K562 treated with DMSO at 1 percent for 4 hours (cell line): ENCODE results near the gene ANAPC2. TPM values are rescaled to one million over a fixed set of nuclear protein-coding genes. Genes with fewer than 3 reads are reported as not detected.

ENCODE experiments used
- total RNA-seq: library from RNA; unstranded; fragments of 300-600 nt; gene quantifications from 2 replicates; pipeline ENCODE4 v1.2.3, GENCODE V29; 2022; ENCODE audit not compliant: insufficient read depth

Gene ANAPC2
- 32.5 and 40.5 TPM in 2 replicates for total RNA-seq

GRCh38 chr9:137188490-137189296 is at the start of gene ANAPC2, which contains the start of gene SSNA1:
ANAPC2 (minus strand) TSS chr9:137188560; CDS start chr9:137188532, 28 bp downstream.
SSNA1 (plus strand) TSS chr9:137188676; CDS start chr9:137188727, 51 bp downstream.

GRCh38 chr9:137230705-137231371 is 42.5 kb upstream of the ANAPC2 start, which contains the start of gene SLC34A3:
SLC34A3 (plus strand) TSS chr9:137230901; CDS start chr9:137231703, 802 bp downstream.

GRCh38 chr9:137227054-137227852 is 38.9 kb upstream of the ANAPC2 start, which contains the start of gene RNF224:
RNF224 (plus strand) TSS chr9:137227502; CDS start chr9:137228336, 834 bp downstream.

DNA sequence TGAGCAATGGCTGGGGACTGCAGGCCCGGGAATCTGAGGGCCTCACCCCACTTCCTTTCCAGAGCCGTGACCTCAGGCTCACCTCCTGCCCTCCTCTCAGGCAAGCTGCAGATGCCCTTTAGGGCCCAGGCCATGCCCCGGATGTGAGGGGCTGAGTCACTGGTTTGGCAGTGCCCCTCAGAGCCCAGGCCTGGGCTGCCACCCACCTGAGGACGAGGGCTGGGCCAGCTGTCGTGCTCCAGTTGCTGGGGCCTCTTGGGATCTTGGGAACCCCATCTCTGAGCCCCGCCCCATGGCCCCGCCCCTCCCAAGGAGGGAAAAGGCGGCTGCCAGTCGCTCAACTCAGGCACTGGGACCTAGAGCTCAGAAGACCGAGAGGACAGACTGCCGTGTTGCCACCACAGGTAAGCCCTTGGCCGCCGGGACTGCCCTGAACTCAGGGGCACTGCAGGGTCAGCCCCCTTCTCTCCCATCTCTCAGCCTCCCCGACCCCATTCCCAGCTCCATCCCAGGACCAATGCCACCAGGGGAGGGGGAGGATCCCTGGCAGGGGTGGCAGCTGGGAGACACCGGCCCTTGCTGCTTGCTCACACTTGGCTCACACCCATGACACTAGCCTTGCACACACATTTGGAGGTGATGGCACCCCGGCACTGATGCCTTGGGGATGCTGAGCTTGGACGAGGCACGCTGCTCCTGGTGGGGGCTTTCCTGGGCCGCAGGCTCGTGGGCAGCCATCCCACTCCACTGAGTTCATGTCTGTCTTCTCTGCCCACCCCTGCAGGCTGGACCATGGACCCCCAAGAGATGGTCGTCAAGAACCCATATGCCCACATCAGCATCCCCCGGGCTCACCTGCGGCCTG is 36.7 kb upstream of the ANAPC2 start, which contains the start of gene CYSRT1:
Gene CYSRT1, plus strand, starts transcription at position 345 of the 865 bp plus-strand sequence. Its CDS starts 448 bp downstream, at position 793.

DNA sequence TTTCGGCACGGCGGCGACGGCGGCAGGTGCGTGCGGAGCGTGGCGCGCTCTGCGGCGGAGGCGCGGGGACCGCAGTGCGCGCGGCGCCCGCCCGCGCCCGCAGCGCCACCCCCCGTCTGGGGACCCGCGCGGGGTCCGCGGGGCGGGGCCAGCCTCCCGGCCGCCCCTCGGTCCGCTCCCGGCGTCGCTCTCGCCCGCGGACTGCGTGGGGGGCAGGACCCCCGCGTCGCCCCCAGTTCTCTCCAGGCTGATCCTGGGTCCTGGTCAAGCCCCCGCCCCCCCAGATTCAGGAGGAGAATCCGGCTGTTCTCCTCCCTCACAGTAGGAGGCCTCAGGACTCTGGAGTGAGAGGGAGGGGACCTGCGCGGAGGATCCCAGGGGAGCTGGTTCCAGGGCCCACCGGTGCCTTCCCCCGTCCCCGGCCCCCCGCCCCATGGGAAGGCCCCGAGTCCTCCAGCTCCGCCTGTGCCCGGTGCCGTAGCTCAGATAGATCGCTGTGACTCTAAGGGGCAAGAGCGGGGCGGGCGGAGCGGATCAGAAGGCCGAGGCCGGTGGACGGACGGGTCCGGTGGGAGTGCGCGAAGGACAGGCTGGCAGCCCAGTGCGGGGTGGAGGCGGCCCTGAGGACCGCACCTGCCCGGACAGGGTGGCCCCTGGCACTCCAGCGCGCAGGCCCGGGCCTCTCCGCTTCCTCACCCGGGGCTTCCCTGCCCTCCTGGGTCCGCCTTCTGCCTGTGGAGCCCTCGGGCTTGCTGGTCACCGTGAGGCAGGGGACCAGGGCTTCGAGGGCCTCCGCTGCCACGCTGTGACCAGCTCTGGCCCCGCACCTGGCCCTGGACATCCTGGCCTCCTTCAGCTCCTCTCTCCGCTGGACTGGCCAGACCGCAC is 34.1 kb upstream of the ANAPC2 start, which contains the start of gene RNF208:
Gene RNF208, minus strand, starts transcription at position 51 of the 888 bp plus-strand sequence. CDS start 1,028 bp downstream, outside the sequence.

DNA sequence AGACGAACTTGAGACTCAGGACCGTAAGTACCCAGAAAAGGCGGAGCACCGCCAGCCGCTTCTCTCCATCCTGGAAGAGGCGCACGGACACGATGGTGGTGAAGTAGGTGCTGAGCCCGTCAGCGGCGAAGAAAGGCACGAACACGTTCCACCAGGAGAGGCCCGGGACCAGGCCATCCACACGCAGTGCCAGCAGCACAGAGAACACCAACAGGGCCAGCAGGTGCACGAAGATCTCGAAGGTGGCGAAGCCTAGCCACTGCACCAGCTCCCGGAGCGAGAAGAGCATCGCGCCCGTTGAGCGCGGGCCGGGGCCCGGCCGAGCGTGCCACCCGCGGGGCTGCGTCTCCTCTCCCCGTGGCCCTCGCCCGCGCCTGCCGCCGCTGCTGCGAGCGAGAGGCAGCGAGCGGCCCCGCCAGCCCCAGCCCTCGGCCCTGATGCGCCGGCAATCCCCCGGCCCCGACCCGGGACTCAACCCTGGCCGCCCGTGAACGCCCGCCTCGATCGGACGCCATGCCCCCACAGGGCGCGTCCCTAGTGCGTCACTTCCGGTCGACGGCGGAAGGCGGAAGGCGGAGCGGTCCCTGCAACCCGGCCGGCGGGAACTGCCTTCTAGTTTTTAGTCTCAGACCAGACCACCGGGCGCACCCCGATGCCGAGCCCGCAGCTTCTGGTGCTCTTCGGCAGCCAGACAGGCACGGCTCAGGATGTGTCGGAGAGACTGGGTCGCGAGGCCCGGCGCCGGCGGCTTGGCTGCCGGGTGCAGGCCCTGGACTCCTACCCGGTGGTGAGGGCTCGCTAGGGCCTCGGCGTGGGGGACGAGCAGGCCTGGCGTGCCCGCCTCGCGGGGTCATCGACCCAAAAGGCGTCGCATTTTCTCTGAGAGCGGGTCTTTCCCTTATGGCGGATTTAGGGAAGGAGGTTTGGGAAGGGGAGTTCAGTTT is 17.0 kb upstream of the ANAPC2 start, which contains the start of the genes NDOR1 and TMEM203:
Gene NDOR1, plus strand, starts transcription at position 575 of the 944 bp plus-strand sequence. Its CDS starts 78 bp downstream, at position 653.
Gene TMEM203, minus strand, starts transcription at position 523 of the 944 bp plus-strand sequence. Its CDS starts 234 bp downstream, at position 289.

DNA sequence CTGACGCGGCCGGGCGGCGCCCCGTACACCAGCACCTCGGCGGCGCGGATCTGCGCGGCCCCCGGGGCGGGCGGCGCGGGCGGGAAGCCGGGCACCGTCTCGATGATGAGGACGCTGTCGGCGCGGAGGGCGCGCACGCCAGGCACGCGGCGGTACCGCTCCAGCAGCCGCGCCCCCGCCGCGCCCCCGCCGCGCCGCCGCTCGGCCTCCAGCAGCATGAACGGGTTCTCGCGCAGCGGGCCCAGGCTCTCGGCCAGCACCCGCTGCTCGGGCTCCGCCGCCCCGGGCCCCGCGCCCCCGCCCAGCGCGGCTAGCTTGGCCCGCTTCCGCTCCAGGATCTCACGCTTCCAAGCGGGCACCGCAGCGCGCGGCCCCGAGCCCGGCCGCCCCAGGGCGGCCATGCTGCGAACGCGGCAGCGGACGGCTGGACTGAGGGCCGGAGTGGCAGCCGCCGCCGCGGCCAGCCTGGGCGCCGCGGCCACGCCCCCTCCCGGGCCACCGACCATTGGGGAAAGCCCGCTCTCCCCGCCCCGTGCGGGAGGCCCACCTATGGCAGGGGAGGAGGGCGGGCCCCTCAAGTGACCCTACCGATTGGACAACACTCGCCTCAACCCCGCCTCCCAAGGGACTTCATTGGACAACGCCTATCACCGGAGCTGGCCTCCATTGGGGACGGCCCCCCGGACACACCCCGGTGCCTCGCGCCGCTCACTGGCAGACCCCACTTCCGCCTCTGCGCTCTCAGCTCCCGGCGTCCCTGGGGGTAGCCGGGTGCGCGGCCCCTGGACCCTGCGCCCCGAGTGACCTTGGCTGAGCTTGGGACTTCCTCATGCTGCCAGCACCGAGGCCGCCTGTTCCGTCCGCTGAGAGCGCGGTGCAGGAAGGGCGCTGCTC is 12.2 kb upstream of the ANAPC2 start, which contains the start of gene TPRN:
Gene TPRN, minus strand, starts transcription at position 431 of the 894 bp plus-strand sequence. Its CDS starts 30 bp downstream, at position 401.

DNA sequence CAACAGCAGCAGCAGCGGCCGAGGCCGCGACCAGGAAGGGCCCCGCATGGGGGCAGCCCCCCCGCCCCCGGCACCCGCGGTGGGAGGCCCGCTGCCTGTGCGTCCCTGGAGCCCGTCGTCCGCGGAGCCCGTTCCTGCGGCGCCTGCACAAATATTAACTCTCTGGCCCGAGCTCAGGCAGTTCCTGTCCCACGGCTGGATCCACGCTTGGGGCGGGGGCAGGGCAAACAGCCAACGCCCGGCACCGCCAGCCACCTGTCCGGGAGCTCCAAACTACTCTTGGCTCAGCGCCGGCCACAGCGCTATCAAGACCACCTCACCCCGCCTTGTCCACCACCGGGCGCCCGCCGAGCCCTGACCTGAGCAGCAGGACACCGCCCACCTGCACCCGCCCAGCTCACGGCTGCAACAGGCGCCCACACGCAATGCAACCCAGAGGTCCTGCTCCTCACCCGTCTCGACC is 18.4 kb downstream of the ANAPC2 start, which contains the start of gene LRRC26:
Gene LRRC26, minus strand, starts transcription at position 156 of the 463 bp plus-strand sequence. Its CDS starts 108 bp downstream, at position 48.

GRCh38 chr9:137138722-137139467 is 49.5 kb downstream of the ANAPC2 start, which contains the start of gene GRIN1:
GRIN1 (plus strand) TSS chr9:137139154; CDS start chr9:137139487, 333 bp downstream.

Other genes with a start within 250 kb of the ANAPC2 start
- gene FBXW5, start 243.8 kb downstream of the ANAPC2 start, total RNA-seq: 148 and 151 TPM in 2 replicates
- gene C8G, start 243.3 kb downstream of the ANAPC2 start, total RNA-seq: not detected in 2 replicates
- not detected in 2 replicates for gene LCN12, start 236.3 kb downstream of the ANAPC2 start, total RNA-seq
- gene PTGDS, start 211.1 kb downstream of the ANAPC2 start, total RNA-seq: 6.1 and 15.4 TPM in 2 replicates
- gene LCNL1, start 205.6 kb downstream of the ANAPC2 start, total RNA-seq: not detected in 2 replicates
- gene PAXX, start 196.1 kb downstream of the ANAPC2 start, total RNA-seq: 89.0 and 89.2 TPM in 2 replicates
- gene CLIC3, start 192.0 kb downstream of the ANAPC2 start, total RNA-seq: 2.0 TPM in 1 of 2 replicates, not detected in the other
- 14.1 and 26.4 TPM in 2 replicates for gene ABCA2, start 160.3 kb downstream of the ANAPC2 start, total RNA-seq
- gene FUT7, start 156.5 kb downstream of the ANAPC2 start, total RNA-seq: not detected in 2 replicates
- 0.52 and 1.0 TPM in 2 replicates for gene NPDC1, start 142.4 kb downstream of the ANAPC2 start, total RNA-seq
- not detected in 2 replicates for gene ENTPD2, start 134.5 kb downstream of the ANAPC2 start, total RNA-seq
- gene SAPCD2, start 118.0 kb downstream of the ANAPC2 start, total RNA-seq: 27.1 and 30.1 TPM in 2 replicates
- 9.4 and 14.1 TPM in 2 replicates for gene UAP1L1, start 111.0 kb downstream of the ANAPC2 start, total RNA-seq
- 37.3 and 38.9 TPM in 2 replicates for gene MAN1B1, start 101.6 kb downstream of the ANAPC2 start, total RNA-seq
- 228 and 246 TPM in 2 replicates for gene DPP7, start 73.8 kb downstream of the ANAPC2 start, total RNA-seq
- gene GRIN1, start 49.4 kb downstream of the ANAPC2 start, total RNA-seq: not detected in 2 replicates
- not detected in 2 replicates for gene LRRC26, start 18.5 kb downstream of the ANAPC2 start, total RNA-seq
- gene TMEM210, start 16.5 kb downstream of the ANAPC2 start, total RNA-seq: not detected in 2 replicates
- gene SSNA1, start 116 bp upstream of the ANAPC2 start, total RNA-seq: 203 and 207 TPM in 2 replicates
- gene TPRN, start 12.2 kb upstream of the ANAPC2 start, total RNA-seq: 26.9 and 34.8 TPM in 2 replicates
- gene TMEM203, start 17.1 kb upstream of the ANAPC2 start, total RNA-seq: 35.0 and 40.6 TPM in 2 replicates
- 23.0 and 25.4 TPM in 2 replicates for gene NDOR1, start 17.1 kb upstream of the ANAPC2 start, total RNA-seq
- gene RNF208, start 33.7 kb upstream of the ANAPC2 start, total RNA-seq: 6.2 and 6.7 TPM in 2 replicates
- gene CYSRT1, start 36.6 kb upstream of the ANAPC2 start, total RNA-seq: 1.1 TPM in 1 of 2 replicates, not detected in the other
- 0.99 TPM in 1 of 2 replicates, not detected in the other for gene RNF224, start 38.9 kb upstream of the ANAPC2 start, total RNA-seq
- gene SLC34A3, start 42.3 kb upstream of the ANAPC2 start, total RNA-seq: not detected in 2 replicates
- 816 and 880 TPM in 2 replicates for gene TUBB4B, start 52.7 kb upstream of the ANAPC2 start, total RNA-seq
- gene STPG3, start 62.7 kb upstream of the ANAPC2 start, total RNA-seq: not detected in 2 replicates
- 84.5 and 89.8 TPM in 2 replicates for gene NELFB, start 66.8 kb upstream of the ANAPC2 start, total RNA-seq
- gene TOR4A, start 89.2 kb upstream of the ANAPC2 start, total RNA-seq: 49.5 and 59.8 TPM in 2 replicates
- gene NRARP, start 113.7 kb upstream of the ANAPC2 start, total RNA-seq: 16.1 and 30.4 TPM in 2 replicates
- 9.8 TPM in 2 replicates for gene EXD3, start 234.6 kb upstream of the ANAPC2 start, total RNA-seq
- gene NOXA1, start 234.8 kb upstream of the ANAPC2 start, total RNA-seq: 1.1 and 1.8 TPM in 2 replicates